ENCODE results near the gene TRABD2B. TPM values are rescaled to one million over a fixed set of nuclear protein-coding genes. Genes with fewer than 3 reads are reported as not detected.

The TRABD2B gene
- total and polyA plus RNA-seq, 2 of the 13 experiments (the other 11 are each of a cell fraction or from before 2014, with no cell fraction given) = 0.04 TPM; not detected in 1

DNA sequence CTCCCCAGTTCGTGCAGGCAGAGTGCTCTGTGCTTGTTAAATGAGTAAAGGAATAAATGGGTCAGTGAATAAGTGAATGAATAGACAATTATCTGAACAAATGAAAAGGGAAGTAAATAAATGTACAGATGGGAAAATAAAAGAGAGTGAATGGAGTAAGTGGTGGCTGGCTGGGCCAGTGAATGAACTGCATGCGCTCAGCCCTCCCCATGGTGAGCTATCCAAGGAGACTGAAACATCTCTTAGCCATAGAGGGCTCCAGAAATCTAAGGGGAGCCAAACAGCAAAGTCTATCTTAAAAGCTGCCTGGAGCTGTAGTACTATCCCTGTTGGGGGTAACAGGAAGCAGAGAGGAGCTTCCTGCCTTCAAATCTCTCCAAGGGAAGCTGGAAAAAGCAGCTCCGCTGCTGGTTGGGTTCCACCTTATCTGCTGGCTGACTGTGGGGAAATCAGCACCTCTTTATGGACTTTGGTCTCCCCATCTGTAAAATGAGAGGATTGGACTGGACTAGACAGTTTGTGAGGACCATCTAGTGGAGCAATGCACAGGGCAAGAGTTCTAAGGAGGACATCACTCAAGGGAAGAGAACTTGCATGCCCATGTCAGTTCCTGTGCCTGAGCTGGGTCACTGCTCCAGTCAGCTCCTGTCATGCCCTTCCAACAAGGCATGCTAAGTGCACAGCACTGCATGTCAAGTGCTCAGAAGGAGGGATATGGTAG is 77.9 kb downstream of the TRABD2B start (continued):
- TF ChIP-seq, protein P1, sequence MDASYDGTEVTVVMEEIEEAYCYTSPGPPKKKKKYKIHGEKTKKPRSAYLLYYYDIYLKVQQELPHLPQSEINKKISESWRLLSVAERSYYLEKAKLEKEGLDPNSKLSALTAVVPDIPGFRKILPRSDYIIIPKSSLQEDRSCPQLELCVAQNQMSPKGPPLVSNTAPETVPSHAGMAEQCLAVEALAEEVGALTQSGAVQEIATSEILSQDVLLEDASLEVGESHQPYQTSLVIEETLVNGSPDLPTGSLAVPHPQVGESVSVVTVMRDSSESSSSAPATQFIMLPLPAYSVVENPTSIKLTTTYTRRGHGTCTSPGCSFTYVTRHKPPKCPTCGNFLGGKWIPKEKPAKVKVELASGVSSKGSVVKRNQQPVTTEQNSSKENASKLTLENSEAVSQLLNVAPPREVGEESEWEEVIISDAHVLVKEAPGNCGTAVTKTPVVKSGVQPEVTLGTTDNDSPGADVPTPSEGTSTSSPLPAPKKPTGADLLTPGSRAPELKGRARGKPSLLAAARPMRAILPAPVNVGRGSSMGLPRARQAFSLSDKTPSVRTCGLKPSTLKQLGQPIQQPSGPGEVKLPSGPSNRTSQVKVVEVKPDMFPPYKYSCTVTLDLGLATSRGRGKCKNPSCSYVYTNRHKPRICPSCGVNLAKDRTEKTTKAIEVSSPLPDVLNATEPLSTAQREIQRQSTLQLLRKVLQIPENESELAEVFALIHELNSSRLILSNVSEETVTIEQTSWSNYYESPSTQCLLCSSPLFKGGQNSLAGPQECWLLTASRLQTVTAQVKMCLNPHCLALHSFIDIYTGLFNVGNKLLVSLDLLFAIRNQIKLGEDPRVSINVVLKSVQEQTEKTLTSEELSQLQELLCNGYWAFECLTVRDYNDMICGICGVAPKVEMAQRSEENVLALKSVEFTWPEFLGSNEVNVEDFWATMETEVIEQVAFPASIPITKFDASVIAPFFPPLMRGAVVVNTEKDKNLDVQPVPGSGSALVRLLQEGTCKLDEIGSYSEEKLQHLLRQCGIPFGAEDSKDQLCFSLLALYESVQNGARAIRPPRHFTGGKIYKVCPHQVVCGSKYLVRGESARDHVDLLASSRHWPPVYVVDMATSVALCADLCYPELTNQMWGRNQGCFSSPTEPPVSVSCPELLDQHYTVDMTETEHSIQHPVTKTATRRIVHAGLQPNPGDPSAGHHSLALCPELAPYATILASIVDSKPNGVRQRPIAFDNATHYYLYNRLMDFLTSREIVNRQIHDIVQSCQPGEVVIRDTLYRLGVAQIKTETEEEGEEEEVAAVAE (CRISPR knock-in tag; IDR thresholded peaks at IDR 0.05; ENCODE audit: borderline replicate concordance) = no peak
- TF ChIP-seq ZC3H13 (CRISPR knock-in tag; IDR thresholded peaks at IDR 0.05) (no peak), THAP11 (CRISPR knock-in tag; IDR thresholded peaks at IDR 0.05) (peak; percentile 14; the same call in 1 of the 2 replicates), CHD2 (IDR thresholded peaks at IDR 0.05; ENCODE audit: low read depth, low read length) (no peak), ZNF260 (CRISPR knock-in tag; IDR thresholded peaks at IDR 0.05; ENCODE audit: borderline replicate concordance, low read depth) (no peak), ZNF549 (CRISPR knock-in tag; IDR thresholded peaks at IDR 0.05) (0 out of 2 replicates have a peak, but pooled peaks have one; percentile 66), ELF3 (CRISPR knock-in tag; IDR thresholded peaks at IDR 0.05) (peak; percentile 77), MTA1 (CRISPR knock-in tag; IDR thresholded peaks at IDR 0.05; ENCODE audit: borderline replicate concordance) (no peak), ZNF619 (CRISPR knock-in tag; IDR thresholded peaks at IDR 0.05) (no peak), TMF1 (CRISPR knock-in tag; IDR thresholded peaks at IDR 0.05; ENCODE audit: low read depth) (no peak), MTA3 (CRISPR knock-in tag; IDR thresholded peaks at IDR 0.05) (no peak), ZNF766 (CRISPR knock-in tag; IDR thresholded peaks at IDR 0.05; ENCODE audit: borderline replicate concordance) (no peak), HMG20A (CRISPR knock-in tag; IDR thresholded peaks at IDR 0.05; ENCODE audit: borderline replicate concordance) (no peak)
- TF ChIP-seq, protein P2, sequence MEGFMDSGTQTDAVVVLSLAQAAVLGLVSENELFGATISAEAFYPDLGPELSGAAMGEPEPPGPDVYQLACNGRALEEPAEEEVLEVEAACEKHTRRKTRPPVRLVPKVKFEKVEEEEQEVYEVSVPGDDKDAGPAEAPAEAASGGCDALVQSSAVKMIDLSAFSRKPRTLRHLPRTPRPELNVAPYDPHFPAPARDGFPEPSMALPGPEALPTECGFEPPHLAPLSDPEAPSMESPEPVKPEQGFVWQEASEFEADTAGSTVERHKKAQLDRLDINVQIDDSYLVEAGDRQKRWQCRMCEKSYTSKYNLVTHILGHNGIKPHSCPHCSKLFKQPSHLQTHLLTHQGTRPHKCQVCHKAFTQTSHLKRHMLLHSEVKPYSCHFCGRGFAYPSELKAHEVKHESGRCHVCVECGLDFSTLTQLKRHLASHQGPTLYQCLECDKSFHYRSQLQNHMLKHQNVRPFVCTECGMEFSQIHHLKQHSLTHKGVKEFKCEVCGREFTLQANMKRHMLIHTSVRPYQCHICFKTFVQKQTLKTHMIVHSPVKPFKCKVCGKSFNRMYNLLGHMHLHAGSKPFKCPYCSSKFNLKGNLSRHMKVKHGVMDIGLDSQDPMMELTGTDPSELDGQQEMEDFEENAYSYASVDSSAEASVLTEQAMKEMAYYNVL (CRISPR knock-in tag; IDR thresholded peaks at IDR 0.05; ENCODE audit: borderline replicate concordance) = 0 out of 2 replicates have a peak, but pooled peaks have one; percentile 47
- TF ChIP-seq, protein P3, sequence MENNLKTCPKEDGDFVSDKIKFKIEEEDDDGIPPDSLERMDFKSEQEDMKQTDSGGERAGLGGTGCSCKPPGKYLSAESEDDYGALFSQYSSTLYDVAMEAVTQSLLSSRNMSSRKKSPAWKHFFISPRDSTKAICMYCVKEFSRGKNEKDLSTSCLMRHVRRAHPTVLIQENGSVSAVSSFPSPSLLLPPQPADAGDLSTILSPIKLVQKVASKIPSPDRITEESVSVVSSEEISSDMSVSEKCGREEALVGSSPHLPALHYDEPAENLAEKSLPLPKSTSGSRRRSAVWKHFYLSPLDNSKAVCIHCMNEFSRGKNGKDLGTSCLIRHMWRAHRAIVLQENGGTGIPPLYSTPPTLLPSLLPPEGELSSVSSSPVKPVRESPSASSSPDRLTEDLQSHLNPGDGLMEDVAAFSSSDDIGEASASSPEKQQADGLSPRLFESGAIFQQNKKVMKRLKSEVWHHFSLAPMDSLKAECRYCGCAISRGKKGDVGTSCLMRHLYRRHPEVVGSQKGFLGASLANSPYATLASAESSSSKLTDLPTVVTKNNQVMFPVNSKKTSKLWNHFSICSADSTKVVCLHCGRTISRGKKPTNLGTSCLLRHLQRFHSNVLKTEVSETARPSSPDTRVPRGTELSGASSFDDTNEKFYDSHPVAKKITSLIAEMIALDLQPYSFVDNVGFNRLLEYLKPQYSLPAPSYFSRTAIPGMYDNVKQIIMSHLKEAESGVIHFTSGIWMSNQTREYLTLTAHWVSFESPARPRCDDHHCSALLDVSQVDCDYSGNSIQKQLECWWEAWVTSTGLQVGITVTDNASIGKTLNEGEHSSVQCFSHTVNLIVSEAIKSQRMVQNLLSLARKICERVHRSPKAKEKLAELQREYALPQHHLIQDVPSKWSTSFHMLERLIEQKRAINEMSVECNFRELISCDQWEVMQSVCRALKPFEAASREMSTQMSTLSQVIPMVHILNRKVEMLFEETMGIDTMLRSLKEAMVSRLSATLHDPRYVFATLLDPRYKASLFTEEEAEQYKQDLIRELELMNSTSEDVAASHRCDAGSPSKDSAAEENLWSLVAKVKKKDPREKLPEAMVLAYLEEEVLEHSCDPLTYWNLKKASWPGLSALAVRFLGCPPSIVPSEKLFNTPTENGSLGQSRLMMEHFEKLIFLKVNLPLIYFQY (CRISPR knock-in tag; IDR thresholded peaks at IDR 0.05; ENCODE audit: borderline replicate concordance) = no peak
- TF ChIP-seq, protein P4, sequence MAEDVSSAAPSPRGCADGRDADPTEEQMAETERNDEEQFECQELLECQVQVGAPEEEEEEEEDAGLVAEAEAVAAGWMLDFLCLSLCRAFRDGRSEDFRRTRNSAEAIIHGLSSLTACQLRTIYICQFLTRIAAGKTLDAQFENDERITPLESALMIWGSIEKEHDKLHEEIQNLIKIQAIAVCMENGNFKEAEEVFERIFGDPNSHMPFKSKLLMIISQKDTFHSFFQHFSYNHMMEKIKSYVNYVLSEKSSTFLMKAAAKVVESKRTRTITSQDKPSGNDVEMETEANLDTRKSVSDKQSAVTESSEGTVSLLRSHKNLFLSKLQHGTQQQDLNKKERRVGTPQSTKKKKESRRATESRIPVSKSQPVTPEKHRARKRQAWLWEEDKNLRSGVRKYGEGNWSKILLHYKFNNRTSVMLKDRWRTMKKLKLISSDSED (CRISPR knock-in tag; IDR thresholded peaks at IDR 0.05) = no peak
- TF ChIP-seq, protein P5, sequence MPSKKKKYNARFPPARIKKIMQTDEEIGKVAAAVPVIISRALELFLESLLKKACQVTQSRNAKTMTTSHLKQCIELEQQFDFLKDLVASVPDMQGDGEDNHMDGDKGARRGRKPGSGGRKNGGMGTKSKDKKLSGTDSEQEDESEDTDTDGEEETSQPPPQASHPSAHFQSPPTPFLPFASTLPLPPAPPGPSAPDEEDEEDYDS (CRISPR knock-in tag; IDR thresholded peaks at IDR 0.05) = peak; percentile 51; the same call in 1 of the 2 replicates
